K562 (cell line): ENCODE results near the gene UQCR11. TPM values are rescaled to one million over a fixed set of nuclear protein-coding genes. Genes with fewer than 3 reads are reported as not detected.
A peak's percentile ranks its signal among the peaks of the same experiment; 100 is the strongest.

ENCODE experiments used
- C11orf30 ChIP-seq: fragments of 450-650 bp; IDR thresholded peaks from 2 replicates; pipeline ENCODE4 v1.6.1; 2016; ENCODE audit warnings: low read depth, mild to moderate bottlenecking
- KAT7 ChIP-seq: sonication (generic); formaldehyde crosslinking; IDR thresholded peaks from 2 replicates; pipeline ENCODE4 v1.8.0; 2022; ENCODE audit warnings: missing genetic modification reagents, mild to moderate bottlenecking, borderline replicate concordance
- RAD51 ChIP-seq: fragments of 450-650 bp; IDR thresholded peaks from 2 replicates; pipeline ENCODE4 v1.7.1; 2016; ENCODE audit warnings: low read depth, mild to moderate bottlenecking, borderline replicate concordance
- RFX7 ChIP-seq: fragments of 250-450 bp; sonication (Bioruptor Pico); IDR thresholded peaks from 2 replicates; pipeline ENCODE4 v1.5.1; 2021; ENCODE audit warnings: mild to moderate bottlenecking
- SMARCA4 ChIP-seq: fragments of 450-650 bp; IDR thresholded peaks from 2 replicates; pipeline ENCODE4 v1.6.1; 2016
- SMC3 ChIP-seq: conservative IDR thresholded peaks from 2 replicates; pipeline ENCODE4 v1.6.1; 2011; ENCODE audit warnings: low read depth, low read length, improper control_type of control experiment; ENCODE audit not compliant: insufficient read depth
- SRSF1 ChIP-seq: fragments of 200-400 bp; formaldehyde crosslinking; IDR thresholded peaks from 2 replicates; pipeline ENCODE4 v1.6.1; 2017; ENCODE audit warnings: mild to moderate bottlenecking, low read depth, low read length, moderate library complexity
- TAF15 ChIP-seq: fragments of 200-400 bp; formaldehyde crosslinking; IDR thresholded peaks from 2 replicates; pipeline ENCODE4 v1.6.1; 2017; ENCODE audit warnings: mild to moderate bottlenecking, low read depth, low read length, moderate library complexity
- TBP ChIP-seq: optimal IDR thresholded peaks from 2 replicates; pipeline ENCODE3; 2011; ENCODE audit warnings: low read depth, low read length, improper control_type of control experiment
- TEAD2 ChIP-seq: fragments of 450-650 bp; IDR thresholded peaks from 2 replicates; pipeline ENCODE4 v1.6.1; 2016; ENCODE audit warnings: missing genetic modification characterization, control low read depth, missing compliant biosample characterization
- WHSC1 ChIP-seq: IDR thresholded peaks from one replicate; pipeline ENCODE4 v1.6.1; 2012; ENCODE audit warnings: low read length, control low read depth, inconsistent platforms
- ZKSCAN1 ChIP-seq: fragments of 150-350 bp; IDR thresholded peaks from 2 replicates; pipeline ENCODE4 v1.6.1; 2016; ENCODE audit warnings: low read depth, low read length
- ZKSCAN3 ChIP-seq: fragments of 250-450 bp; sonication (Bioruptor Pico); IDR thresholded peaks from 2 replicates; pipeline ENCODE4 v1.4.0; 2020
- ZNF121 ChIP-seq: sonication (generic); formaldehyde crosslinking; conservative IDR thresholded peaks from 2 replicates; pipeline ENCODE4 v1.8.0; 2022; ENCODE audit warnings: missing genetic modification reagents
- ZNF197 ChIP-seq: fragments of 200-800 bp; sonication (Bioruptor generic); IDR thresholded peaks from 2 replicates; pipeline ENCODE4 v1.6.1; 2016; ENCODE audit warnings: low read depth, missing genetic modification characterization, missing compliant biosample characterization
- ZNF23 ChIP-seq: fragments of 250-450 bp; sonication (Bioruptor Pico); IDR thresholded peaks from 2 replicates; pipeline ENCODE4 v1.4.0; 2020; ENCODE audit warnings: mild to moderate bottlenecking
- ZNF239 ChIP-seq: fragments of 250-450 bp; sonication (Bioruptor Pico); IDR thresholded peaks from 2 replicates; pipeline ENCODE4 v1.4.0; 2020; ENCODE audit warnings: mild to moderate bottlenecking
- polyA plus RNA-seq, 8 experiments: library from polyadenylated mRNA; depleted of rRNA in 4 of 8; stranded (reverse) in 5 of 8; unstranded in 3 of 8; fragments of >200 nt; fragmentation: Nextera tagmentation in 2 of 8; fragmentation: Illumina TruSeq in 1 of 8; extraction: Ambion mirVana in 2 of 8; extraction: Trizol in 1 of 8; gene quantifications; 2 replicates each; pipeline versions ENCODE4 v1.2.1 to v1.2.3, GENCODE V29; 2011 to 2014; ENCODE audit warnings: inconsistent platforms in 1 of 8, missing spikeins in 1 of 8
- total RNA-seq, 7 experiments: library from RNA; depleted of rRNA in 6 of 7; stranded (reverse); fragments of >200 nt in 6 of 7; fragmentation: Illumina TruSeq in 2 of 7; extraction: Trizol in 2 of 7; gene quantifications; 2 replicates each; pipeline versions ENCODE4 v1.2.1 to v1.2.3, GENCODE V29; 2011 to 2021; ENCODE audit warnings: low replicate concordance in 1 of 7
- TF ChIP-seq, protein P1 (sequence below): fragments of 250-450 bp; sonication (Bioruptor Pico); IDR thresholded peaks from 2 replicates; pipeline ENCODE4 v1.8.0; 2021; ENCODE audit warnings: borderline replicate concordance, mild to moderate bottlenecking, moderate library complexity; ENCODE audit not compliant: poor library complexity, severe bottlenecking
- TF ChIP-seq, protein P2 (sequence below), 2 experiments: fragments of 450-650 bp in 1 of 2; IDR thresholded peaks; 2 replicates each; pipeline ENCODE4 v1.6.1; 2011 to 2017; ENCODE audit warnings: low read depth in 2 of 2, antibody characterized with exemption in 1 of 2, borderline replicate concordance in 1 of 2, low read length in 1 of 2, mild to moderate bottlenecking in 1 of 2, mixed read lengths in 1 of 2; ENCODE audit not compliant: control insufficient read depth in 1 of 2
- TF ChIP-seq, protein P3 (sequence below): sonication (generic); formaldehyde crosslinking; IDR thresholded peaks from 2 replicates; pipeline ENCODE4 v1.8.1; 2023; ENCODE audit warnings: mild to moderate bottlenecking, missing genetic modification reagents
- TF ChIP-seq, protein P4 (sequence below): fragments of 250-450 bp; sonication (Bioruptor Pico); IDR thresholded peaks from 2 replicates; pipeline ENCODE4 v1.5.0; 2020; ENCODE audit warnings: mild to moderate bottlenecking

UQCR11 gene
- total and polyA plus RNA-seq, 9 of the 15 experiments (the other 6 are each of a cell fraction or from before 2014, with no cell fraction given) = 57.6 to 394 (median 259) TPM

DNA sequence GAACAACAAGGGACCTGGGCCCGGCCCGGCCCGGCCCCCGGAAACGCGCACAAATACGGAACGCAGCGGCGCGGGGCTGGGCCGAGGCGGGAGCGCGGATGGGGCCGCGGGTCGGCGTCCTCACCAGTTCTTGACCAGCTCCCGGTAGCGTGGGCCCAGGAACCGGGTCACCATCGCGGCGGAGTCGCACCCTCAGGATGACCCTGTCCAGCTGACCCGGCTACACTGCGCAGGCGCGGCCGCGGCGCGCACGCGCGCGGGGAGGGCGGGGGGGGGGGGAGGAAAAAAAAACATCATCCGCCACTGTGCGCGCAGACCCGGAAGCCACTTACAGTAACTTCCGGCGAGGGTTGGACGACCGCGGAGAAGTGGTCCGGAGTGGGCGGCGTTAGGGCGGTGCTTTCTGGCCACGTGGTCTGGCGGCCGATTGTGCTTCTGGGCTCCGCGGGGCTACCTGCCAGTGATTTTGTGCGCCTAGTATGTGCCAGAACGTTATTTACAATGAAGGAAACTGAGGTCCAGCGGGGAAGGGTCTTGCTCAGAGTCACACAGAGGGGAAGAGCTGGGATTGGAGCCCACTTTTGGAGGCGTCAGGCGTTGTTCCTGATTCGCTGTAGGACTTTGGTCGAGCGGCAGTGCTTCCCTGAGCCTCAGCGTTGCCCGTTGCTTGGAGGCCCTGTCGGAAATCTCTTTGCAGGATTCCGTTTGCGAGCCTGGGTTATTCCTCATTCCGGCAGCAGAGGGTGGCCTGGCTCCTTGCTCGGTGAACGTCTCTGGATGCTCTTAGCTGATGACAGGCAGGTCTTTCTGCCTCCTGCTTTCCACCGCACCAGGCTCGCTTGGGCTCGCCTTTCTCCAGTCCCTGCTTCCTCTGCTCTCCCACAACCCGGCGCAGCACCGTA lies at the start of gene UQCR11 (continued):
- TF ChIP-seq KAT7 (peak; percentile 34; the same call in 1 of the 2 replicates), SMC3 (peak; percentile 68), RFX7 (CRISPR knock-in tag) (no peak), SRSF1 (no peak), ZNF239 (no peak), ZKSCAN1 (no peak), RAD51 (peak; percentile 95), TAF15 (no peak), ZNF121 (no peak; the same call in 1 of the 2 replicates), ZNF197 (CRISPR knock-in tag) (no peak), TEAD2 (no peak), WHSC1 (no peak), ZNF23 (no peak), ZKSCAN3 (CRISPR knock-in tag) (no peak), TBP (peak; percentile 66), C11orf30 (no peak; the same call in 1 of the 2 replicates), SMARCA4 (no peak)
- TF ChIP-seq, protein P1, sequence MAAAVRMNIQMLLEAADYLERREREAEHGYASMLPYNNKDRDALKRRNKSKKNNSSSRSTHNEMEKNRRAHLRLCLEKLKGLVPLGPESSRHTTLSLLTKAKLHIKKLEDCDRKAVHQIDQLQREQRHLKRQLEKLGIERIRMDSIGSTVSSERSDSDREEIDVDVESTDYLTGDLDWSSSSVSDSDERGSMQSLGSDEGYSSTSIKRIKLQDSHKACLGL (CRISPR knock-in tag) = peak; percentile 68
- TF ChIP-seq, protein P2, sequence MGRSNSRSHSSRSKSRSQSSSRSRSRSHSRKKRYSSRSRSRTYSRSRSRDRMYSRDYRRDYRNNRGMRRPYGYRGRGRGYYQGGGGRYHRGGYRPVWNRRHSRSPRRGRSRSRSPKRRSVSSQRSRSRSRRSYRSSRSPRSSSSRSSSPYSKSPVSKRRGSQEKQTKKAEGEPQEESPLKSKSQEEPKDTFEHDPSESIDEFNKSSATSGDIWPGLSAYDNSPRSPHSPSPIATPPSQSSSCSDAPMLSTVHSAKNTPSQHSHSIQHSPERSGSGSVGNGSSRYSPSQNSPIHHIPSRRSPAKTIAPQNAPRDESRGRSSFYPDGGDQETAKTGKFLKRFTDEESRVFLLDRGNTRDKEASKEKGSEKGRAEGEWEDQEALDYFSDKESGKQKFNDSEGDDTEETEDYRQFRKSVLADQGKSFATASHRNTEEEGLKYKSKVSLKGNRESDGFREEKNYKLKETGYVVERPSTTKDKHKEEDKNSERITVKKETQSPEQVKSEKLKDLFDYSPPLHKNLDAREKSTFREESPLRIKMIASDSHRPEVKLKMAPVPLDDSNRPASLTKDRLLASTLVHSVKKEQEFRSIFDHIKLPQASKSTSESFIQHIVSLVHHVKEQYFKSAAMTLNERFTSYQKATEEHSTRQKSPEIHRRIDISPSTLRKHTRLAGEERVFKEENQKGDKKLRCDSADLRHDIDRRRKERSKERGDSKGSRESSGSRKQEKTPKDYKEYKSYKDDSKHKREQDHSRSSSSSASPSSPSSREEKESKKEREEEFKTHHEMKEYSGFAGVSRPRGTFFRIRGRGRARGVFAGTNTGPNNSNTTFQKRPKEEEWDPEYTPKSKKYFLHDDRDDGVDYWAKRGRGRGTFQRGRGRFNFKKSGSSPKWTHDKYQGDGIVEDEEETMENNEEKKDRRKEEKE (IDR thresholded peaks at IDR 0.05; ENCODE audit: borderline replicate concordance in 1 of 2, control insufficient read depth in 1 of 2, low read depth in 2 of 2, low read length in 1 of 2) = no peak
- TF ChIP-seq, protein P3, sequence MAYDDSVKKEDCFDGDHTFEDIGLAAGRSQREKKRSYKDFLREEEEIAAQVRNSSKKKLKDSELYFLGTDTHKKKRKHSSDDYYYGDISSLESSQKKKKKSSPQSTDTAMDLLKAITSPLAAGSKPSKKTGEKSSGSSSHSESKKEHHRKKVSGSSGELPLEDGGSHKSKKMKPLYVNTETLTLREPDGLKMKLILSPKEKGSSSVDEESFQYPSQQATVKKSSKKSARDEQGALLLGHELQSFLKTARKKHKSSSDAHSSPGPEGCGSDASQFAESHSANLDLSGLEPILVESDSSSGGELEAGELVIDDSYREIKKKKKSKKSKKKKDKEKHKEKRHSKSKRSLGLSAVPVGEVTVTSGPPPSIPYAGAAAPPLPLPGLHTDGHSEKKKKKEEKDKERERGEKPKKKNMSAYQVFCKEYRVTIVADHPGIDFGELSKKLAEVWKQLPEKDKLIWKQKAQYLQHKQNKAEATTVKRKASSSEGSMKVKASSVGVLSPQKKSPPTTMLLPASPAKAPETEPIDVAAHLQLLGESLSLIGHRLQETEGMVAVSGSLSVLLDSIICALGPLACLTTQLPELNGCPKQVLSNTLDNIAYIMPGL (CRISPR knock-in tag) = no peak
- TF ChIP-seq, protein P4, sequence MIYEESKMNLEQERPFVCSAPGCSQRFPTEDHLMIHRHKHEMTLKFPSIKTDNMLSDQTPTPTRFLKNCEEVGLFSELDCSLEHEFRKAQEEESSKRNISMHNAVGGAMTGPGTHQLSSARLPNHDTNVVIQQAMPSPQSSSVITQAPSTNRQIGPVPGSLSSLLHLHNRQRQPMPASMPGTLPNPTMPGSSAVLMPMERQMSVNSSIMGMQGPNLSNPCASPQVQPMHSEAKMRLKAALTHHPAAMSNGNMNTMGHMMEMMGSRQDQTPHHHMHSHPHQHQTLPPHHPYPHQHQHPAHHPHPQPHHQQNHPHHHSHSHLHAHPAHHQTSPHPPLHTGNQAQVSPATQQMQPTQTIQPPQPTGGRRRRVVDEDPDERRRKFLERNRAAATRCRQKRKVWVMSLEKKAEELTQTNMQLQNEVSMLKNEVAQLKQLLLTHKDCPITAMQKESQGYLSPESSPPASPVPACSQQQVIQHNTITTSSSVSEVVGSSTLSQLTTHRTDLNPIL (CRISPR knock-in tag) = no peak
